HEK293T (cell line): ENCODE measurements around the gene KSR2.

Experiments used
- CTCF ChIA-PET: fragments of 350-600 bp; formaldehyde crosslinking; extraction: SDS; loops from one replicate; lab custom pipeline; 2021; ENCODE audit warnings: antibody characterized with exemption, inconsistent platforms; lab: Yijun Ruan, JAX
- POLR2A ChIA-PET: fragments of 350-600 bp; formaldehyde crosslinking; extraction: SDS; loops from one replicate; lab custom pipeline; 2020; ENCODE audit warnings: antibody characterized with exemption, inconsistent platforms; lab: Yijun Ruan, JAX
- DNase-seq: peaks from one replicate; pipeline ENCODE4 v3.0.0; 2012; ENCODE audit warnings: mixed read lengths; ENCODE audit errors: extremely low spot score
- ARNT ChIP-seq: fragments of 450-650 bp; IDR thresholded peaks from 2 replicates; pipeline ENCODE4 v1.6.1; 2017; ENCODE audit warnings: mild to moderate bottlenecking
- BHLHE40 ChIP-seq: fragments of 450-650 bp; IDR thresholded peaks from 2 replicates; pipeline ENCODE4 v1.6.1; 2016; ENCODE audit warnings: mild to moderate bottlenecking, moderate library complexity, borderline replicate concordance
- CTBP1 ChIP-seq: fragments of 450-650 bp; IDR thresholded peaks from 2 replicates; pipeline ENCODE4 v1.6.1; 2016; ENCODE audit warnings: borderline replicate concordance
- ELF4 ChIP-seq: fragments of 450-650 bp; IDR thresholded peaks from 2 replicates; pipeline ENCODE4 v1.6.1; 2017; ENCODE audit warnings: antibody characterized with exemption
- FOXA1 ChIP-seq: fragments of 450-650 bp; IDR thresholded peaks from 2 replicates; pipeline ENCODE4 v1.6.1; 2016; ENCODE audit warnings: mild to moderate bottlenecking
- FOXK2 ChIP-seq: fragments of 450-650 bp; IDR thresholded peaks from 2 replicates; pipeline ENCODE4 v1.6.1; 2016; ENCODE audit warnings: mild to moderate bottlenecking
- FOXM1 ChIP-seq: fragments of 450-650 bp; IDR thresholded peaks from 2 replicates; pipeline ENCODE4 v1.6.1; 2017; ENCODE audit warnings: mild to moderate bottlenecking, borderline replicate concordance
- HDGF ChIP-seq: fragments of 450-650 bp; IDR thresholded peaks from 2 replicates; pipeline ENCODE4 v1.6.1; 2017; ENCODE audit warnings: antibody characterized with exemption, borderline replicate concordance
- L3MBTL2 ChIP-seq: fragments of 450-650 bp; conservative IDR thresholded peaks from 2 replicates; pipeline ENCODE4 v1.6.1; 2016; ENCODE audit warnings: mild to moderate bottlenecking
- LEF1 ChIP-seq: fragments of 450-650 bp; IDR thresholded peaks from 2 replicates; pipeline ENCODE4 v1.6.1; 2017; ENCODE audit warnings: mild to moderate bottlenecking, borderline replicate concordance
- NFRKB ChIP-seq: fragments of 450-650 bp; IDR thresholded peaks from 2 replicates; pipeline ENCODE4 v1.6.1; 2016; ENCODE audit warnings: mild to moderate bottlenecking, moderate library complexity
- SP1 ChIP-seq: fragments of 450-650 bp; IDR thresholded peaks from 2 replicates; pipeline ENCODE4 v1.6.1; 2017
- SUZ12 ChIP-seq: fragments of 450-650 bp; IDR thresholded peaks from 2 replicates; pipeline ENCODE4 v1.6.1; 2016; ENCODE audit warnings: mild to moderate bottlenecking
- TARDBP ChIP-seq: fragments of 450-650 bp; IDR thresholded peaks from 2 replicates; pipeline ENCODE4 v1.6.1; 2016
- ZNF384 ChIP-seq: fragments of 450-650 bp; IDR thresholded peaks from 2 replicates; pipeline ENCODE4 v1.6.1; 2016
- TF ChIP-seq, protein P1 (sequence below): fragments of 450-650 bp; IDR thresholded peaks from 2 replicates; pipeline ENCODE4 v1.6.1; 2016

The KSR2 gene

DNA sequence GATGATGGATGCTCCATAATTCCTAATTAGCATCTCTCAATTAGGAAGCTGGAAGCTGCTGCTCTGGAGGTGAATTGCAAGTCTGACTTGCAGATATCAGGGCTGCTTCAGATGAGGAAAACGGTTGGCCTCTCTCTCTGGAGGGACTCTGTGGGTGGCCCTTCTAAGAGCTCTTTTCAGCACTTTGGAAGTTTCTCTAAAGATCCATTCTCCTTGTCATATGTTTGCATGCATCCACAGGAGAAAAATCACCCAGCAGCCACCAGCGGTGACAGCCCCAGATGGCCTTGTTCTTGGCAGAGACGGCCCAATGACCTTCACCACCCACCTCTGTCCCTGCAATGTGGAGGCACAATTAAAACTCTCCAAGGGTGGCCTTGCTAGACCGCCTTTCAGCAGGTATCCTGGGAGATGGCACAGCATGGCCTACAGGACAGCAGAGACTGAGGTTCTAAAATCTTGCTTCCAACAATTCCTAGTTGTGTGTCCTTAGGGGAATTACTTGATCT, 42.3 kb downstream of the KSR2 start:
- POLR2A ChIA-PET = no interaction called here
- DNase-seq = no peak
- no peak for TF ChIP-seq CTBP1
- TF ChIP-seq FOXK2 = no peak
- no peak for TF ChIP-seq ZNF384
- CTCF ChIA-PET = no interaction called here

DNA sequence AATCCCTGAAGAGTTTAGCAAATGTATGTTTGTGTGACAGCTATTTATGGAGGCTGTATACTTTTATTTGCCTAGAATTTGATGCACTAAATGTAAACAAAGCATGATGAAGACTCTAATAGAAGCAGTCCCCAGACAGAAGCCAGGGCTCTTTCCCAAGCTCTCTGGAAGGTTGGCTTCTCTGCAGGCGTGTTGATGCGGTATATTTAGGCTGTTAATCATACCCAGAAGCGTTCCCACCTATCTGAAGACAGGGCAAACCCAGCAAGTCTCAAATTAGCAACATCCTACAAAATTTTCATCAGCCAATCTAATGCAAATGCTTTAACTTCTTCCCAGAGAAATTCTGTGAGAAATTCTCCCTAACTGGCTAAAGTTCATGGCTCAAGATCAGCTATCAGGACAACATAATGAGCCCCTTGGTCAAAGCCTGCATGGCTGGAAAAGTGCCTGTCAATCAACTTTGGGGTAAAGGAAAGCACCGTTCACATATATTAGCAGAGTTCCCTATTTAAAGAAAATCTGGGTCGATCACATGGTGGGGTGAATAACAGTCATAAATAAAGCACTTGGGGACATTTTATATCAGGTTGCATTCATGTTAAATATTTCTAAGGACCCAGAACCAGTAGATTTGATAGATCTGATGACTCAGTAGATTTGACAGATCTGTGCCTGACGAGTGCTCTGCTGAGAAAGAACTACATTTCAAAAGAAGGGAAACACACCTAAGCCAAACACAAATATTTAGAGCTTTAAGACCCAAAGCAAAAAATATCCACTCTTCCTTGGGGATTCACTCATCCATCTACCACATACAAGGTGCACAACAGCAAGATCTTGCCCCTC, 46.6 kb downstream of the KSR2 start:
- DNase-seq = no peak
- ChIA-PET POLR2A (no interaction called here), CTCF (interaction anchor here (1.0 to 1.1 kb wide), 2 partner anchors 8 to 454 kb away, joined by 3 read pairs; no protein-coding TSS in a partner anchor)
- no peak for TF ChIP-seq ARNT
- TF ChIP-seq, protein P1, sequence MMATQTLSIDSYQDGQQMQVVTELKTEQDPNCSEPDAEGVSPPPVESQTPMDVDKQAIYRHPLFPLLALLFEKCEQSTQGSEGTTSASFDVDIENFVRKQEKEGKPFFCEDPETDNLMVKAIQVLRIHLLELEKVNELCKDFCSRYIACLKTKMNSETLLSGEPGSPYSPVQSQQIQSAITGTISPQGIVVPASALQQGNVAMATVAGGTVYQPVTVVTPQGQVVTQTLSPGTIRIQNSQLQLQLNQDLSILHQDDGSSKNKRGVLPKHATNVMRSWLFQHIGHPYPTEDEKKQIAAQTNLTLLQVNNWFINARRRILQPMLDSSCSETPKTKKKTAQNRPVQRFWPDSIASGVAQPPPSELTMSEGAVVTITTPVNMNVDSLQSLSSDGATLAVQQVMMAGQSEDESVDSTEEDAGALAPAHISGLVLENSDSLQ = peak; percentile 77
- no peak for TF ChIP-seq CTBP1
- TF ChIP-seq TARDBP = no peak

DNA sequence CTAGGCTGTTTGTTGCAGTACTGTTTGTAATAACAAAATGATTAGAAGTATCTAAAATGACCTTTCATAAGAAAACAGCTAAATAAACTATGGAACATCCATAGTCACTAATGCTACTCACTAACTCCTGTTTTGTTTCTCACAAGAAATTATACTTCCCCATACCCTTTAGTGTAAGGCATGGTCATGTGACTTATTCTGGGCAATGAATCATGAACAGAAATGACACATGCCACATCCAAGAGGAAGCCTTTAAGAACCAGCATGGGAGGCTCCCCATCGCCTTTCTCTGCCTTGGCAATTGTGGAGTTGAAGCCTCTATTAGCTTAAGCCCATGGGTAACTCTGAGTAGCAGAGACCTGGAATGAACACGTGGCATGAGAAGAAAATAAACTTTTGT, 49.3 kb downstream of the KSR2 start:
- no peak for DNase-seq
- TF ChIP-seq, protein P1 = peak; percentile 25; the same call in 1 of the 2 replicates
- no peak for TF ChIP-seq ZNF384
- POLR2A ChIA-PET = no interaction called here
- CTCF ChIA-PET = no interaction called here

DNA sequence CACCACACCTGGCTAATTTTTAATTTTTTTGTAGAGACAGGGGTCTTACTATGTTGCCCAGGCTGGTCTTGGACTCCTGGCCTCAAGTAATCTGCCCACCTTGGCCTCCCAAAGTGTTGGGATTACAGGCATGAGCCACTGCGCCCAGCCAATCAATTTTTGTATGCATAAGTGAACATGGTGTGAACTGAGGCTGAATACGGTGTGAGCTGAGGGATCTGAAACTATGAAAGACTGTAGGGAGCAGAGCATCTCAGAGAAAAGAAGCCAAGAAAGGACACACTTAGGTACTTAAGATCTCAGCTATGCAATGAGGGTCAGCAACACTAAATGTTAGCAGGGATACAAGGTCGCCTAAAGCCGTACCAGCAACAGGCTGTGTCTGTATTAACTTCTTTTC, 54.1 kb downstream of the KSR2 start:
- ChIA-PET POLR2A (no interaction called here), CTCF (no interaction called here)
- no peak for TF ChIP-seq SP1
- no peak for TF ChIP-seq BHLHE40
- no peak for TF ChIP-seq ZNF384
- no peak for TF ChIP-seq ARNT
- TF ChIP-seq ELF4 = no peak
- TF ChIP-seq TARDBP = no peak
- TF ChIP-seq FOXA1 = no peak
- no peak for TF ChIP-seq FOXK2
- TF ChIP-seq HDGF = no peak
- TF ChIP-seq CTBP1 = no peak
- no peak for TF ChIP-seq FOXM1
- TF ChIP-seq L3MBTL2 = no peak
- no peak for TF ChIP-seq LEF1
- no peak for TF ChIP-seq NFRKB
- TF ChIP-seq SUZ12 = no peak
- no peak for DNase-seq

DNA sequence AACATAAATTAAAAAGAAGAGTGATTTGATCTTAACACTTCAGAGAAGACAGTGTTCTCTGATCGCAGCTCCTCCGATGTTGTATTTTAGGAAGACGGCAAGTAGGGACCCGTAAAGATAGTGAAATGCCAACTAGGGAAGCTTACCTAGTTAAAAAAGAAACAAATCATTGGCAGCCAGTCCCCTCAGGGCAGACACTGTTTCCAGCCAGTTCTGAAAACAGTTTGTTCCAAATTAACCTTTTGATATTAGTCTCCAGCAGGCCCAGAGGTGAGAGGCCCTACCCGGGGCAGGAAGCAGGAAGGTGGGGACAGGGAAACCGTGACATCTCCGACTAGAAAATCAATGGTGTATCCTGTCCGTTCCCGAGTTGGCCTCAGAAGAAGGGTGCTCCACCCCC, 56.0 kb downstream of the KSR2 start:
- POLR2A ChIA-PET = no interaction called here
- no peak for DNase-seq
- CTCF ChIA-PET = no interaction called here
- TF ChIP-seq ELF4 = no peak
- TF ChIP-seq SP1 = no peak
- no peak for TF ChIP-seq NFRKB
- no peak for TF ChIP-seq FOXM1
- no peak for TF ChIP-seq HDGF
- no peak for TF ChIP-seq SUZ12
- TF ChIP-seq ZNF384 = no peak

DNA sequence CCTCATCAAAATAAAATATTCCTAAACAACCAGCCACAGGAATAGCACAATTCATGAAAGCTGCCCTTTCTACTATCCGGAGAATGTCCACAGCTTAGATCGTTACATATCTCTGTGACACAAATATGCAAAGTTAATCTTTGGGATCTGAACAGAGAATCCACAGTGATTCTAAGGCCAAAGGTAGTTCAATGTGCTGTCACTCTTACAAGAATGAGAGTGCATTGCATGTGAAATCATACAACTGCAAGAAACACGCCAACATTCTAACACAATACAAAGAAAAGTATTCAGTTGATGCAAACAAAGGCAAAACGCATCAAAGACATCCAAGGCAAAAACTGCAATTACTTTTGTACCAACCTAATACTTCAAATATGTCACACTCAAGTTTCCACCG, 60.4 kb downstream of the KSR2 start:
- ChIA-PET CTCF (no interaction called here), POLR2A (no interaction called here)
- no peak for TF ChIP-seq ELF4
- no peak for DNase-seq

DNA sequence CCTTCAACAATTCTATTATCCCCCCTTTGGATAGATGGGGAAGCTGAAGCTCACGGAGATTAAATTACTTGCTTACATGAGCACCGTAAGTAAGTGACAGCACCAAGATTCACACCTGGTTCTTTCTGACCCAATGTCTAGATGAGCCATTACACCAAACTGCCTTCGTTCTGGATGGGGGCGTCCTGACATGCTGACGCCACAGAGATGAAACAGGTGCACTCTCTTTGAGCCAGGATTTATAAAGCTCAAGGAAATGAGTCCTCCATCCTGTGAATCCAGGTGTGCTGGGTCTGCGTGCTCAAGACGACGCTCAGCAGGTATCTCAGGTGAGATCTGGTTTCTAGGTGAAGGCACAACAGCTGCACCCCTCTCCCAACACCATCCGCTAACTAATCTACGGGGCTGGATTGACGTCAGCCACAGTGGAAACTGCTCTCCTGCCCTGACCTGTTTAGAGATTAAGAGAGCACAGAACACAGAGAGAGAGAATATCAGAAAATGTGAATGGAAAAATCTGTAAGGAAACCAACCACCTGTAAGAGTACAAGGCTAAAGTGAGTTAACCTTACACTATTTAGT, 61.6 kb downstream of the KSR2 start:
- ChIA-PET POLR2A (no interaction called here), CTCF (interaction anchor here (0.6 kb wide), 1 partner anchor 93 kb away, joined by 3 read pairs; no protein-coding TSS in a partner anchor)
- no peak for TF ChIP-seq LEF1
- TF ChIP-seq ELF4 = no peak
- no peak for TF ChIP-seq FOXA1
- TF ChIP-seq FOXK2 = no peak
- TF ChIP-seq L3MBTL2 = no peak
- no peak for TF ChIP-seq ARNT
- TF ChIP-seq SUZ12 = no peak
- no peak for TF ChIP-seq TARDBP
- no peak for TF ChIP-seq ZNF384
- TF ChIP-seq, protein P1 = no peak
- no peak for TF ChIP-seq FOXM1
- no peak for TF ChIP-seq NFRKB
- DNase-seq = no peak
